Endothelial cell of hepatic sinusoid (primary cell): ENCODE data around the gene CCAR1.
"Not testable (repeated sequence)": the region's sequence is repeated elsewhere in the genome, so short reads cannot be mapped to it uniquely, and the experiment has no call there.

Experiments used
- in situ Hi-C: cut with HindIII; loops from 2 replicates; pipeline ENCODE4 v1.10.0; 2017; ENCODE audit warnings: low sequenced_read_pairs

CCAR1 gene

DNA sequence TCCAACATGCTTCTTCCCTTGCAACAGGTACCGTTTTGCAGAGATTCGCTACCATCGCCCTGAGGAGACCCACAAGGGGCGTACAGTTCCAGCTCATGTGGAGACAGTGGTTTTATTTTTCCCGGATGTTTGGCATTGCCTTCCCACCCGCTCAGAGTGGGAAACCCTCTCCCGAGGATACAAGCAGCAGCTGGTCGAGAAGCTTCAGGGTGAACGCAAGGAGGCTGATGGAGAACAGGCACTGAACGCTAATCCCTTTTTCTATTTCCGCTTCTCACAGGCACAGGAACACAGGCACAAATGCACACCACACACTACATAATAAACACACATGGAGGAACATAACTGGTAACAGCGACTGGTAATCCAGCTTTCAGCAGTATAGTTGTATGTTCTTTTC lies 35.2 kb downstream of the CCAR1 start:
- in situ Hi-C loops, result no loop called here

DNA sequence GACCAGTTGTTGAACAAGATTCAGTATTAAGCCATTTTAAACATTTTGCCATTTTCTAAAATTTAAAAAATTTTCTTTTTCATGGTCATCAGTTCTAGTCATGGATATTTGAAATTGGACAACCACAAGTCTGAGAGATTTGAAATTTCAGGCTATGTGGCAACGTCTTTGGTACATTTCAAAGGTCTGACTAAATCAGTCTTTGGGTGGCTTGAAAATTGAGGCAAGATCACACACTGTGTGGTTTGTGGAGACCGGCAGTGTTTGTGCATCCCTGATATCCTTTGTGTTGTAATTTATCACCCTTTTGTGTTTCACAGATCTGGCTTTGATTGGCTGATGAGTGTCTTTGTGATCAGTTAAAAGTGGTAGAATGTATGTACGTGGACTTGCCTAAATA lies 35.7 kb downstream of the CCAR1 start:
- in situ Hi-C loops, result no loop called here

DNA sequence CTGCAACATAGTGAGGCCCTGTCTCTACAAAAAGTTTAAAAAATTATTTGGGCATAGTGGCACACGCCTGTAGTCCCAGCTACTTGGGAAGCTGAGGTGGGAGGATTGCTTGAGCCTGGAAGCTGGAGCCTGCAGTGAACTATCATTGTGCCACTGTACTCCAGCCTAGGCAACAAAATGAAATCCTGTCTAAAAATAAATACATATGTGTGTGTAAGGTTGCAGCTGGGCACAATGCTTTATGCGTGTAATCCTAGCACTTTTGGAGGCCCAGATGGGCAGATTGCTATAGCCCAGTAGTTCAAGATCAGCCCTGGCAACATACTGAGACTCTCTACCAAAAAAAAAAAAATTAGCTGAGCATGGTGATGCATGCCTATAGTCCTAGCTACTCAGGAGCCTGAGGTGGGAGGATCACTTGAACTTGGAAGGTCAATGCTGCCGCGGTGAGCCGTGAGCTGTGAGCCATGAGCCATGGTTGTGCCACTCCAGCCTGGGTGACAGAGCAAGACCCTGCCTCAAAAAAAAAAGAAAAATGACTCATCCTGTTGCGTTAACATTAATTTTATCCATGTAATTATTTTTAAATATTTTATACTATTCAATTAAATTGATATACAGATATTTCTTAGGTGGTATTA lies 38.3 kb downstream of the CCAR1 start:
- in situ Hi-C loops, result no loop called here

DNA sequence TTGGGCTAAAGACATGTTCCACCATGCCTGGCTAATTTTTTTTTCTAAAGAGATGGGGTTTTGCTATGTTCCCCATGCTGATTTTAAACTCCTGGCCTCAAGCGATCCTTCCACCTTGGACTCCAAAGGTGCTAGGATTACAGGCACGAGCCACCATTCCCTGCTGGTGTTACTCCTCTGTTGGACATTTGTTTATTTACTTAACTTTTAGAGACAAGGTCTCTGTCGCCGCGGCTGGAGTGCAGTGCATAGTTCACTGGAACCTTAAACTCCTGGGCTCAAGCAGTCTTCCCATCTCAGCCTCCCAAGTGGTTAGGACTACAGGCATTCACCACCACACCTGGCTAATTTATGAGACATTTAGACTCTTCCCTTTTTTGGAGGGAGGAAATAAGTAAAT lies 38.9 kb downstream of the CCAR1 start:
- in situ Hi-C loops, result no loop called here

DNA sequence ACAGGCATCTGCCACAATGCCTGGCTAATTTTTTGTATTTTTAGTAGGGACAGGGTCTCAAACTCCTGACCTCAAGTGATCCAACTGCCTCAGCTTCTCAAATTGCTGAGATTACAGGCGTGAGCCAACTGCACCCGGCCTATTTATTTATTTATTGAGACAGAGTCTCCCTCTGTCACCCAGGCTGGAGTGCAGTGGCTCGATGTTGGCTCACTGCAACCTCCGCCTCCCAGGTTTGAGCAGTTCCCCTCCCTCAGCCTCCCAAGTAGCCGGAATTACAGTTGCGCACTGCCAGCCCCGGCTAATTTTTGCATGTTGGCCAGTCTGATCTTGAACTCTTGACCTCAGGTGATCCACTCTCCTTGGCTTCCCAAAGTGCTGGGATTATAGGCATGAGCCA lies 46.4 kb downstream of the CCAR1 start:
- in situ Hi-C loops, result not testable (repeated sequence)

DNA sequence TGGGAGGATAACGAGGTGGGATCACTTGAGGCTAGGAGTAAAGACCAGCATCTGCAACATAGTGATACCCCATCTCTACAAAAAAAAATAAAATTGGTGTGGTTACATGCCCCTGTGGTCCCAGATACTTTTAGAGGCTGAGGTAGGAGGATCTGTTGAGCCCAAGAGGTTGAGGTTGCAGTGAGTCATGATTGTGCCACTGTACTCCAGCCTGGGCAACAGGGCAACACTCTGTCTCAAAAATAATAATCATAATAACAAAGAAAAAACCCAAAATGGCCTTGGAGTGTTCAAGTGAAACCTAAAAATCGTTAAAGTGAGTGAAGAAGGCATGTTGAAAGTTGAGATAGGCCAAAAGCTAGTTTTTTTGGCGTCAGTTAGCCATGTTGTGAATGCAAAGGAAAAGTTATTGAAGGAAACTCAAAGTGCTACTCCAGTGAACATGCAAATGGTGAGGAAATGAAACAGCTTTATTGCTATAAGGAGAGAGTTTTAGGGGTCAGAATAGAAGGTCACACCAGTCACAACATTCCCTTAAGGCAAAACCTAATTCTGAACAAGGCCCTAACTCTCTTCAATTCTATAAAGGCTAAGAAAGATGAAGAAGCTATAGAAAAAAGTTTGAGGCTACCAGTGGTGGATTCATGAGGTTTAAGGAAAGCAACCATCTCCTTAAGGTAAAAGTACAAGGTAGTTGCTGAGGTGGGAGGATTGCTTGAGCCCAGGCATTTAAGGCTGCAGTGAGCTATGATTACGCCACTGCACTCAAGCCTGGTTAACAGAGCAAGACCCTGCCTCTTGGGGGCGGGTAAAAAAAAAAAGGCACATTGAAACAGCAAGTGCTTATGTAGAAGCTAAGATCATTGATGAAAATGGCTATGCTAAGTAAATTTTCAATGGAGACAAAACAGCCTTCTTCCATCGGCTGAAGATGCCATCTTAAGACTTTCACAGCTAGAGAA lies 60.9 kb downstream of the CCAR1 start:
- in situ Hi-C loops, result no loop called here

DNA sequence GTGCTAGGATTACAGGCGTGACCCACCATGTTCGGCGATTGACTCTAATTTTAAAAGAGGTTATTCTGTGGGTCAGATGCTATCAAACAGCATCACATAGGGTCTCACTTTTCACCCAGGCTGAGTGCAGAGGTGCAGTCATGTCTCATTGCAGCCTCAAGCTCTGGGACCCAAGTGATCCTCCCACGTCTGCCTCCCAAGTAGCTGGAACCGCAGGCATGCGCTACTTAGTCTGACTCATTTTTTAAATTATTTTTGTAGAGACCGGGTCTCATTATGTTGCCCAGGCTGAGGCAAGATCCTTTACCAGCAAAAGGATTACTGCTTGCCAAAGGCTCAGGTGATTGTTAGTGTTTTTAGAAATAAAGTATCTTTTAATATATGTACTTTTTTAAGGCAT lies 63.4 kb downstream of the CCAR1 start:
- in situ Hi-C loops, result no loop called here

DNA sequence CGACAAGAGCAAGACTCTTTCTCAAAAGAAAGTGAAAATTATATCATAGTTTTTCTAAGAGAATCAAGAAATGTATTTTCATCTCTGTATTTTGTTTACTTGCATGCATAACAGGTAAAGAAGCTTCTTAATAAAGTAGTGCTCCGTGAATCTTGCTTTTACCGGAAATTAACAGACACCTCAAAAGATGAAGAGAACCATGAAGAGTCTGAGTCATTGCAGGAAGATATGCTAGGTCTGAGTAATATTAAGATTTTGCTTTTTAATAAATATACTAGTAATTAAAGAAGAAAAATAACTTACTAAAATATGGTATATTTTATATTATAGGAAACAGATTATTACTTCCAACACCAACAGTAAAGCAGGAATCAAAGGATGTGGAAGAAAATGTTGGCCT lies 66.8 kb downstream of the CCAR1 start:
- in situ Hi-C loops, result no loop called here

DNA sequence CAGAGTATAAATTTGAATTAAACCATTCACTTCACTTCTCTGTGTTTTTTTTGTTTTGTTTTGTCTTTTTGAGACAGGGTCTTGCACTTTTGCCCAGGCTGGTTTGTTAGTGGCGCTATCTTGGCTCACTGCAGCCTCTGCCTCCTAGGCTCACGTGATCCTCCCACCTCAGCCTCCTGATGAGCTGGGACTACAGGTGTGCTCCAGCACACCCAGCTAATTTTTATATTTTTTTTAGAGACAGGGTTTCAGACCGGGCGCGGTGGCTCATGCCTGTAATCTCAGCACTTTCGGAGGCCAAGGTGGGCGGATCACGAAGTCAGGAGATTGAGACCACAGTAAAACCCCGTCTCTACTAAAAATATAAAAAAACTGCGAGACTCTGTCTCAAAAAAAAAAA lies 69.4 kb downstream of the CCAR1 start:
- in situ Hi-C loops, result no loop called here

DNA sequence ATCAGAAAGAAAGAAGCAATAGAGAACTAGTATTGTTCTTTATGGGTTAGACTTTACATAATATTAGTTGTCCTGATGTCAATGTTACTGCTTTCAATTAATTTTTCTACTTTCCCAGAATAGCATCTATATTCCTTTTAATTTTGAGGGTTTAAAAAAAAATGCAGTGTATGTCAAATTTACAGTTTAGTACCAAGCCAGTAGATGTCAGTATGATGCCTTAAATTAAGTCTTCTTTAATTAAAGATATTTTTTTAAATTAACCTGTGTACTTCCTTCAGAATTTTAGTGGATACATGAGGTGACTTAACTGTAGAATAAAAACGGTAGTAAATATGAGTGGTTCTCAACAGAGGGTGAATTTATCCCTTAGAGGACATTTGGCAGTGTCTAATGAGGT lies 71.1 kb downstream of the CCAR1 start:
- in situ Hi-C loops, result no loop called here

DNA sequence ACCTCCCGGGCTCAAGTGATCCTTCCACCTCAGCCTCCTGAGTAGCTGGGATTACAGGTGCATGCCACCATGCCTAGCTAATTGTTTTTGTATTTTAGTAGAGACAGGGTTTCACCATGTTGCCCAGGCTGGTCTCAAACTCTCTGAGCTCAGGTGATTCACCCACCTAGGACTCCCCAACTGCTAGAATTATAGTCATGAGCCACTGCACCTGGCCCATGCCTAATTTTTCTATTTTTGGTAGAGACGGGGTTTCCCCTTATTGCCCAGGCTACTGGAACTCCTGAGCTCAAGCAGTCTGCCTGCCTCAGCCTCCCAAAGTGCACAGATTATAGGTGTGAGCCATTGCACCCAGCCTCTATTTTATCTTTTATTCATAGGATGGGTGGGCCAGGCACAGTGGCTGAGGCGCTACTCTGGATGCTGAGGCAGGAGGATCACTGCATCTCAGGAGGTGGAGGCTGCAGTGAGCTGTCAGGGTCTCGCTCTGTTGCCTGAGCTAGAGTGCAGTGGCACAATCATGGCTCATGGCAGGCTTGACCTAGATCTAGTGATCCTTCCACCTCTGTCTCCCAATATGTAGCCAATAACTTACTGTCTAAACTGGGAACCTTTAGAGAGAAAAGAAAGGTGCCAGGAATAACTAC lies 75.0 kb downstream of the CCAR1 start:
- in situ Hi-C loops, result no loop called here

DNA sequence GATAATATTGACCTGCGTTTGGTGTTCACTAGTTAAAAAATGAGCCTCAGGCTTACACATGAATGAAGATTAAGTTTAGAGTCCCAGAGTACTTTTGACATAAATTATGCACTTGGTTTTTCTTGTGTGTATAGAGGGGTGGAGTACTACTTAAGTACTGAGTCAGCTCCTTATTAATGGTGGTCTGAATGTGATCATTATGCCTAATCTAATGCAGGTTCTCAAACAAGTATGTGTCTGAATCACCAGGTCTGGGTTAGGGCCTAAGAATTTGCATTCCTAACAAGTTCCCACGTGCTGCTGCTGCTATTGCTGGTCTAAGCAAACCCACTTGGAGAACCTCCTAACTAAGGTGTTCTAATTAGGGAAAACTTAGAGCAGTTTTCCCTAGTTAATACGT lies 75.6 kb downstream of the CCAR1 start:
- in situ Hi-C loops, result no loop called here

DNA sequence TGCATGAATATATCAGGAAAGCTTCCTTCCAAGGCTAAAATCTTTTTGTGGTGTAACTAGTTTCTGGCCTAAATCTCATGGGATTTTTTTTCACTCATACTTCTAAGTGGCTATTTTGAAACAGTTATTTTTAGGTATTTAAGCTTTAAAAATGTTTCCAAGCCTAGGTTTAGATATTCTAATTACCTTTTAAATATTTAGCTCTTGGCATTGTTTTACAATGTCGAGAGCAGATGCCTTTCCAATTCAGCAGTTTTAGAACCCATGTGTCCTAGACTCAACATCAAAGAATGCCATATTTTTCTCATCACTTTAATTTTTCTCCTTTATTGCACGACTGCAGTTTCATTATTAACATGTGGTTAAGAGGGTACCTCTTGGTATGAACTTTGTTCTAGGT lies 79.2 kb downstream of the CCAR1 start:
- in situ Hi-C loops, result loop anchor here (5.0 kb wide), 1 partner anchor 73 kb away; no protein-coding TSS in a partner anchor

DNA sequence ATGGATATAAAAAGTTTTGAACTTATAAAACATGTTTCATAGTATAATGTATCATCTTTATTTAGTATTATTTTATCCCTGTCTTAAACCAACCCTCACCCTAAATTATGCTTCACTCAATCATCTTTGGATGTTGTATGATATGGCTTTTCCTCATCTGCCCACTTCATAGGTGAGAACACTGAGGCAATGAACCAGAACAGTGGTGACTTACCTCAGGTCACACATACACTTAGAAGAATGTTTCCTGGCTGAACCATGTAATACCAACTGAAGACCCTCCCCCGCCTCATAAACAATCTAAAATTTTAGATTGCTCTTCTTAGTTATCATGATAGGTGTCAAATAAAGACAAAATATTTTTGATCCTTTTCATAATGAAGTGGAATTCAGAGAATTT lies 83.7 kb downstream of the CCAR1 start:
- in situ Hi-C loops, result loop anchor here (5.0 kb wide), 1 partner anchor 77 kb away; no protein-coding TSS in a partner anchor

DNA sequence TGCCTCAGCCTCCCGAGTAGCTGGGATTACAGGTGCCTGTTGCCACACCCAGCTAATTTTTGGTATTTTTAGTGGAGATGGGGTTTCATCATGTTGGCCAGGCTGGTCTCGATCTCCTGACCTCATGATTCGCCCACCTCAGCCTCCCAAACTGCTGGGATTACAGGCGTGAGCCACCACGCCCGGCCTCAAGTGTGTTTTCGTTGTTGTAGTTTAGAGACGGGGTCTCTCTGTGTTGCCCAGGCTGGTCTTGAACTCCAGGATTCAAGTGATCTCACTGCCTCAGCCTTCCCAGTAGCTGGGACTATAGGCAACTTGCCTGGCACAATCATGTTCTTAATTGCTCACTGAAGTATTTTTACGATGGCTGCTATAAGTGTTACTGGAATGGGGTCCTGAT lies 89.8 kb downstream of the CCAR1 start:
- in situ Hi-C loops, result not testable (repeated sequence)

DNA sequence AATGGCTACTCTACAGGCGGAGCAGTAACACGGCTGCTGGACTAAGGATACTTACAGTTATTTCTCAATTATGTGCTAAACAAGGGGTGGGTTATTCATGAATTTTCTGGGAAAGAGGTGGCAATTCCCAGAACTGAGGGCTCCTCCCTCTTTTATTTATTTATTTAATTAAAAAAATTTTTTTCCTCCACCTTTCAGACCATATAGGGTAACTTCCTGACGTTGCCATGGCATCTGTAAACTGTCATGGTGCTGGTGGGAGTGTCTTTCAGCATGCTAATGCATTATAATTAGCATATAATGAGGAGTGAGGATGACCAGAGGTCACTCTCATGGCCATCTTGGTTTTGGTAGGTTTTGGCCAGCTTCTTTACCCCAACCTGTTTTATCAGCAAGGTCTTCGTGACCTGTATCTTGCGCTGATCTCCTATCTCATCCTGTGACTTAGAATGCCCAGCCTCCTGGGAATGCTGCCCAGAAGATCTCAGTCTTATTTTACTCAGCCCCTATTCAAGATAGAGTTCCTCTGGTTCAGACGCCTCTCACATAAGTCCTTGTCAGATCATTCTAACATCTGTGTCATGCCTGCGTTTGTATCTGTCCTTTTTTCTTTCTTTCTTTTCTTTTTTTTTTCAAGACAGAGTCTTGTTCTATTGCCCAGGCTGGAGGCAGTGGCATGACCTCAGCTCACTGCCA lies 90.4 kb downstream of the CCAR1 start:
- in situ Hi-C loops, result no loop called here

DNA sequence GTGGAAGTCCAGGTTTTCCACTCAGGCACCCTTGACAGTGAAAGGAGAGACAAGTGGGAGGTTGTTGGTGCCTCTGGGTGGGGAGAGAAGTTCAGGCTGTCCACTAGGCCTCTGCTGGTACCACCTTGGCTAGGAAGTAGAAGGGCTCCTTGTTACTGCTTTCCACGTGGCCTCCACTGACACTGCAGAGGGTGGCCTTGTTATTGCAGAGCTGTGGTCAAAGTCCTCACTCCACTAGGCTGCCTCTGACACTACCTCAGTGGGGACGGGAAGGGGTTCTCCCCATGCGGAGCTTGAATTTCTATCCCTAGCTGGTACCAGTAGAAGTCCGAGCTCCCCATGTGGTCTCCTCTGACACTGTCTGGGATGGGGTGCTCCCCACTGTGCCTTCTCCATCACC lies 91.4 kb downstream of the CCAR1 start:
- in situ Hi-C loops, result no loop called here

DNA sequence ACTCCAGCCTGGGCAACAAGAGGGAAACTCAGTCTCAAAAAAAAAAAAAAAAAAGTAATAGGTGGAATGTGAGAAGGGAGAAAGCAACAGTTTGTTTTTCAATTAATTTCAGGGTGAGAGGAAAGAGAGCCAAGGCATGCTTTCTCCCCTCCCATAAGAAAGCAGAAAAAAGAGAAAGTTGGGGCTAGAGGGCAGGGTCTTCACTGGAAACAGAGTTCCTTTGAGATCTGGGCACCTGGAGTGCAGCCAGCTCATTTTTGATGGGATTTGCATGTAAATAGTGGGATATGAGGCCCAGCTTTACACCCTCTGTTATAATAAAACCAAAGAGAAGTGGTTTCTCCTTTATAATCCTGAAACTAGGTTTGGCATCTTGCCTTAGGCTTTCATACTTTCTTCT lies 92.5 kb downstream of the CCAR1 start:
- in situ Hi-C loops, result no loop called here

DNA sequence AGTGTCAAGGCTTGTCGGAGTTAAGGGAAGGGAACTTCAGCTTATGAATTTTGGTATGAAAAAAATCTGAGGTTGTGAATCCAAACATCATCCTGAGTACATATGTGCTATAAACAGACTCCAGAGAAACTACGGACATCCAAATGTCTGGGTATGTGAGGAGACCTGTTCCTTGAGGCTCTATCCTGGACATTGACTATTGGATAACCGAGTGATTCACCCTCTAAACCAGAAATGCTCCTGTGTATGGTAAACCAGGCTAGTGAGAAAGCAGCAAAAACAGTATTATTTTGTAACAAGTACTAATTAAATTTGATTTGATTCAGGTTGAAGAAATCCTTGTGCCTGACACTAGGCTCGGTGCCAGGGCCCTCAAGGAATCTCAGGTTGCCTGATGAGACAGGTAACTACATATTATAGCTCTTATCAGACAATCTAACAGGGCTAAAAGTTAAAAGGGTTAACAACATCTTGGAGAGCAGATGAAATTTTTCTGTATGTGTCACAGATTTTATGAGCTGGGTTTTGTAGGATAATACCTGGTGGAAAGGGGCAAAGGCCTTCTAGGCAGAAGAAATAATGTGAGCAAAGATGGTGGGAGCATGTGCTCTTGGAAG lies 95.9 kb downstream of the CCAR1 start:
- in situ Hi-C loops, result no loop called here

DNA sequence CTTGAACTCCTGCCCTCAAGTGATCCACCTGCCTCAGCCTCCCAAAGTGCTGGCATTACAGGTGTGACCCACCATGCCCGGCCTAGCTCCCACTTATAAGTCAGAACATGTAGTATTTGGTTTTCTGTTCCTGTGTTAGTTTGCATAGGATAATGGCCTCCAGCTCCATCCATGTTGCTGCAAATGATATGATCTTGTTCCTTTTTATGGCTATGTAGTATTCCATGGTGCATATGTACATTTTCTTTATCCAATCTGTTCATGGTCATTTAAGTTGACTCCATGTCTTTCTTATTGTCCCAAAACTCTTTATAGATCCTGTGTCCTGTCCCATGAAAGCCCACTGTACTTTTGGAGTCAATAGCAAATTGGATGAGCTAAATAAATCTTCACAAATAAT lies 99.3 kb downstream of the CCAR1 start:
- in situ Hi-C loops, result not testable (repeated sequence)

DNA sequence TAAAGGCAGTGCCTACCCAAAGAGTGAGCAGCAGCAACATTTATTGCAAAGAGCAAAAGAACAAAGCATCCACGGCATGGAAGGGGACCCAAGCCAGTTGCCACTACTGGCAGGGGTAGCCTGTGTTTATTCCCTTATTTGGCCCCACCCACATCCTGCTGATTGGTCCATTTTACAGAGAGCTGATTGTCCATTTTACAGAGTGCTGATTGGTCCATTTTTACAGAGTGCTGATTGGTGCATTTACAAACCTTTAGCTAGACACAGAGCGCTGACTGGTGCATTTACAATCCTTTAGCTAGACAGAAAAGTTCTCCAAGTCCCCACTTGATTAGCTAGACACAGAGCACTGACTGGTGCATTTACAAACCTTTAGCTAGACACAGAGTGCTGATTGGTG lies 101.6 kb downstream of the CCAR1 start:
- in situ Hi-C loops, result not testable (repeated sequence)
